ENCODE results near the gene CFAP97D2.
"Not testable (repeated sequence)": the region's sequence is repeated elsewhere in the genome, so short reads cannot be mapped to it uniquely, and the experiment has no call there.

The CFAP97D2 gene

GRCh38 chr13:114143806-114144605 lies 35.1 kb upstream of the CFAP97D2 start:
- DNase-seq (ENCODE audit: low spot score): peak; percentile 65

GRCh38 chr13:114144606-114145244 lies 34.3 kb upstream of the CFAP97D2 start:
- DNase-seq (ENCODE audit: low spot score): no peak

- no peak for DNase-seq (ENCODE audit: low spot score)
These were observed 33.8 kb upstream of the CFAP97D2 start for GRCh38 chr13:114145256-114145655.

- DNase-seq (ENCODE audit: low spot score): no peak
These were observed 33.3 kb upstream of the CFAP97D2 start for GRCh38 chr13:114145722-114146121.

- DNase-seq (ENCODE audit: low spot score): no peak
These were observed 32.9 kb upstream of the CFAP97D2 start for GRCh38 chr13:114146173-114146572.

- DNase-seq (ENCODE audit: low spot score): no peak
These were observed 32.4 kb upstream of the CFAP97D2 start for GRCh38 chr13:114146629-114147028.

- DNase-seq (ENCODE audit: low spot score): no peak
These were observed 31.1 kb upstream of the CFAP97D2 start for GRCh38 chr13:114147803-114148520.

- no peak for DNase-seq (ENCODE audit: low spot score)
These were observed 30.6 kb upstream of the CFAP97D2 start for GRCh38 chr13:114148521-114148855.

- not testable (repeated sequence) for DNase-seq (ENCODE audit: low spot score)
These were observed 30.2 kb upstream of the CFAP97D2 start for GRCh38 chr13:114148886-114149285.

- DNase-seq (ENCODE audit: low spot score): no peak
These were observed 29.0 kb upstream of the CFAP97D2 start for GRCh38 chr13:114149774-114150740.

- DNase-seq (ENCODE audit: low spot score): no peak
These were observed 28.0 kb upstream of the CFAP97D2 start for GRCh38 chr13:114151031-114151430.

GRCh38 chr13:114151565-114152284 lies 27.3 kb upstream of the CFAP97D2 start:
- DNase-seq (ENCODE audit: low spot score): peak; percentile 68

- no peak for DNase-seq (ENCODE audit: low spot score)
These were observed 26.8 kb upstream of the CFAP97D2 start for GRCh38 chr13:114152285-114152645.

- no peak for DNase-seq (ENCODE audit: low spot score)
These were observed 26.2 kb upstream of the CFAP97D2 start for GRCh38 chr13:114152831-114153371.

- no peak for DNase-seq (ENCODE audit: low spot score)
These were observed 25.5 kb upstream of the CFAP97D2 start for GRCh38 chr13:114153485-114154080.

- DNase-seq (ENCODE audit: low spot score): no peak
These were observed 24.6 kb upstream of the CFAP97D2 start for GRCh38 chr13:114154476-114154875.

GRCh38 chr13:114155320-114155719 lies 23.7 kb upstream of the CFAP97D2 start:
- no peak for DNase-seq (ENCODE audit: low spot score)

- DNase-seq (ENCODE audit: low spot score): no peak
These were observed 22.9 kb upstream of the CFAP97D2 start for GRCh38 chr13:114155926-114156883.

GRCh38 chr13:114157869-114158495 lies 21.1 kb upstream of the CFAP97D2 start:
- DNase-seq (ENCODE audit: low spot score): no peak
